Uterus (tissue), 4 donors: ENCODE measurements around the gene SCGB1D1. TPM values are rescaled to one million over a fixed set of nuclear protein-coding genes. Genes with fewer than 3 reads are reported as not detected.

Experiments
- DNase-seq, 2 donors: peaks; one replicate each; pipeline ENCODE4 v3.0.0-alpha.2; 2019 to 2020
- H3K27ac ChIP-seq, 2 donors: fragments of 200-600 bp; sonication (generic); 1 replicate in 1 of 2; 2 replicates in 1 of 2; pipeline ENCODE4 v1.5.1; 2016 to 2018
- H3K27me3 ChIP-seq, 2 donors: fragments of 200-600 bp; sonication (generic); one replicate each; pipeline ENCODE4 v1.5.1; 2018 to 2019; ENCODE audit warnings: control low read depth in 1 of 2
- H3K36me3 ChIP-seq, 2 donors: fragments of 200-600 bp; sonication (generic); one replicate each; pipeline ENCODE4 v1.5.1; 2019; ENCODE audit warnings: control low read depth in 1 of 2
- H3K4me1 ChIP-seq, 2 donors: fragments of 200-600 bp; sonication (generic); one replicate each; pipeline ENCODE4 v1.5.1; 2018 to 2019; ENCODE audit warnings: control low read depth in 1 of 2
- H3K4me3 ChIP-seq, 2 donors: fragments of 200-600 bp; sonication (generic); 1 replicate in 1 of 2; 2 replicates in 1 of 2; pipeline ENCODE4 v1.5.1; 2018 to 2019; ENCODE audit warnings: mild to moderate bottlenecking in 1 of 2
- H3K9me3 ChIP-seq, 2 donors: fragments of 200-600 bp; sonication (generic); one replicate each; pipeline ENCODE4 v1.5.1; 2019; ENCODE audit warnings: control low read depth in 1 of 2
- POLR2A ChIP-seq, 2 donors: fragments of 450-650 bp; IDR thresholded peaks; one replicate each; pipeline ENCODE4 v1.6.1; 2016; ENCODE audit warnings: antibody characterized with exemption in 2 of 2, mild to moderate bottlenecking in 1 of 2, moderate library complexity in 1 of 2
- intact Hi-C: fragments of 100-400 bp; cut with DNase I; formaldehyde crosslinking; loops from one replicate; pipeline ENCODE4 v1.15.1; 2023; ENCODE audit warnings: low total_unique reads
- total RNA-seq, 4 donors: library from RNA; depleted of rRNA in 3 of 4; stranded (reverse); fragments of >200 nt in 3 of 4; gene quantifications; one replicate each; pipeline versions ENCODE4 v1.1.0 to v1.2.4, GENCODE V29; 2014 to 2023
- TF ChIP-seq, protein P1 (sequence below), 4 experiments: fragments of 200-600 bp in 2 of 4; fragments of 450-650 bp in 2 of 4; sonication (generic) in 2 of 4; IDR thresholded peaks; one replicate each; pipeline ENCODE4 v1.5.1; 2016 to 2019; ENCODE audit warnings: antibody characterized with exemption in 4 of 4, mild to moderate bottlenecking in 2 of 4, moderate library complexity in 1 of 4
- donor health status: DM: yes; HTN: yes; CAD: no.

SCGB1D1 gene, protein sequence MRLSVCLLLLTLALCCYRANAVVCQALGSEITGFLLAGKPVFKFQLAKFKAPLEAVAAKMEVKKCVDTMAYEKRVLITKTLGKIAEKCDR
- not detected for total RNA-seq

DNA sequence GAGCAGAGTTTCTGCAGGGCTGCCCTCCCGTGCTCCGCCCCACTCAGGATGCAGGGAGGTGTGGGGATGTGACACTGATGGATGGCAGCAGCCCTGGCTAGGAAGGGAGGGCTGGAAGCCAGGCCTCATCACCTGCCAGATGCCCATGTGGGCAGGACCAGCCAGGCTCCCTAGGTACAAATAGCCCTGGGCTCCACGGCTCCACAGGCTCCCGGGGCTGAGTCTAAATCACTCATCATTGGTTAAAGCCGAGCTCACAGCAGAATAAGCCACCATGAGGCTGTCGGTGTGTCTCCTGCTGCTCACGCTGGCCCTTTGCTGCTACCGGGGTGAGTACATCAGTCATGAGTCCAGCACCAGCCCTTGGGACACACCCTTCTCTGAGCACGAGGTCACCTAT is at the start of gene SCGB1D1:
Gene SCGB1D1 (plus strand): TSS at position 206 of the 400 bp plus-strand sequence. CDS start 69 bp downstream, at position 275.
- Histone ChIP-seq H3K27me3 (no peaks in the 10 kb centered on the region), H3K27ac (no peak within 1 kb of the TSS), H3K4me1 (no peaks in the 10 kb centered on the region), H3K36me3 (no peaks in the 10 kb centered on the region), H3K9me3 (no peaks in the 10 kb centered on the region), H3K4me3 (no peak within 1 kb of the TSS)
- TF ChIP-seq, protein P1, sequence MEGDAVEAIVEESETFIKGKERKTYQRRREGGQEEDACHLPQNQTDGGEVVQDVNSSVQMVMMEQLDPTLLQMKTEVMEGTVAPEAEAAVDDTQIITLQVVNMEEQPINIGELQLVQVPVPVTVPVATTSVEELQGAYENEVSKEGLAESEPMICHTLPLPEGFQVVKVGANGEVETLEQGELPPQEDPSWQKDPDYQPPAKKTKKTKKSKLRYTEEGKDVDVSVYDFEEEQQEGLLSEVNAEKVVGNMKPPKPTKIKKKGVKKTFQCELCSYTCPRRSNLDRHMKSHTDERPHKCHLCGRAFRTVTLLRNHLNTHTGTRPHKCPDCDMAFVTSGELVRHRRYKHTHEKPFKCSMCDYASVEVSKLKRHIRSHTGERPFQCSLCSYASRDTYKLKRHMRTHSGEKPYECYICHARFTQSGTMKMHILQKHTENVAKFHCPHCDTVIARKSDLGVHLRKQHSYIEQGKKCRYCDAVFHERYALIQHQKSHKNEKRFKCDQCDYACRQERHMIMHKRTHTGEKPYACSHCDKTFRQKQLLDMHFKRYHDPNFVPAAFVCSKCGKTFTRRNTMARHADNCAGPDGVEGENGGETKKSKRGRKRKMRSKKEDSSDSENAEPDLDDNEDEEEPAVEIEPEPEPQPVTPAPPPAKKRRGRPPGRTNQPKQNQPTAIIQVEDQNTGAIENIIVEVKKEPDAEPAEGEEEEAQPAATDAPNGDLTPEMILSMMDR (IDR thresholded peaks at IDR 0.05), result no peak
- no peak for TF ChIP-seq POLR2A (IDR thresholded peaks at IDR 0.05)
- no peak for DNase-seq
- intact Hi-C loops, result no loop called here

DNA sequence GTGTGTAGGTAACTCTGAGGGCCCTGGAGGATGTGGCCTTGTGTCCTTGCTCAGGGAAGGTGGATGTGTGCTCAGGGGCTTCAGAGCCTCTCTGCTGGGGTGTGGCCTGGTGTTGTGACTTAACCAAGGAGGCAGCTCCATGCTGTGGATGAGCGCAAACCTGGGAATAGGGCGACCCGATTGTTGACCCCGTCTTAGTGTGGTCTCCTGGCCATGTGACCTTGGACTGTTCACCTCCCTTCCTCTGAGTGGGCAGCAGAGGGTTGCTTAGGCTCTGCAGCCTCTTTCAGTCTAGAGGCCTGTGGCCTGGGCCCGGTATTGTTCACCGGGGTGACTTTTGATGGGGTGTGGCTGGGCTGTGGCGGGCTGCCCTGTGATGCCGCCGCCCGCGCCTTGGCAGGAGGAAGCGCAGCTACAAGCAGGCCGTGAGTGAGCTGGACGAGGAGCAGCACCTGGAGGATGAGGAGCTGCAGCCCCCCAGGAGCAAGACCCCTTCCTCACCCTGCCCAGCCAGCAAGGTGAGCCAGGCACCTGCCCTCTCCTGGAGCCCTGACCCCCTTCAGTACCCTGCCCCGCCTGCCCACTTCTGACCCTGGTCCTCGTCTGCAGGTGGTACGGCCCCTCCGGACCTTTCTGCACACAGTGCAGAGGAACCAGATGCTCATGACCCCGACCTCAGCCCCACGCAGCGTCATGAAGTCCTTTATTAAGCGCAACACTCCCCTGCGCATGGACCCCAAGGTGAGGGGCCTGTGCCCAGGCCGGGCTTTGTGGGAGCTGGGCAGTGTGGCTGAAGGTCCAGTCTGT is 49.5 kb upstream of the SCGB1D1 start:
- intact Hi-C loops, result no loop called here
- Histone ChIP-seq H3K27me3 (no peaks in the 10 kb centered on the region), H3K36me3 (no peaks in the 10 kb centered on the region), H3K9me3 (no peaks in the 10 kb centered on the region), H3K4me3 (no peak overlapping the region), H3K4me1 (no peaks in the 10 kb centered on the region), H3K27ac (no peak overlapping the region)
- TF ChIP-seq, protein P1 (IDR thresholded peaks at IDR 0.05), result no peak
- no peak for TF ChIP-seq POLR2A (IDR thresholded peaks at IDR 0.05)
- no peak for DNase-seq

DNA sequence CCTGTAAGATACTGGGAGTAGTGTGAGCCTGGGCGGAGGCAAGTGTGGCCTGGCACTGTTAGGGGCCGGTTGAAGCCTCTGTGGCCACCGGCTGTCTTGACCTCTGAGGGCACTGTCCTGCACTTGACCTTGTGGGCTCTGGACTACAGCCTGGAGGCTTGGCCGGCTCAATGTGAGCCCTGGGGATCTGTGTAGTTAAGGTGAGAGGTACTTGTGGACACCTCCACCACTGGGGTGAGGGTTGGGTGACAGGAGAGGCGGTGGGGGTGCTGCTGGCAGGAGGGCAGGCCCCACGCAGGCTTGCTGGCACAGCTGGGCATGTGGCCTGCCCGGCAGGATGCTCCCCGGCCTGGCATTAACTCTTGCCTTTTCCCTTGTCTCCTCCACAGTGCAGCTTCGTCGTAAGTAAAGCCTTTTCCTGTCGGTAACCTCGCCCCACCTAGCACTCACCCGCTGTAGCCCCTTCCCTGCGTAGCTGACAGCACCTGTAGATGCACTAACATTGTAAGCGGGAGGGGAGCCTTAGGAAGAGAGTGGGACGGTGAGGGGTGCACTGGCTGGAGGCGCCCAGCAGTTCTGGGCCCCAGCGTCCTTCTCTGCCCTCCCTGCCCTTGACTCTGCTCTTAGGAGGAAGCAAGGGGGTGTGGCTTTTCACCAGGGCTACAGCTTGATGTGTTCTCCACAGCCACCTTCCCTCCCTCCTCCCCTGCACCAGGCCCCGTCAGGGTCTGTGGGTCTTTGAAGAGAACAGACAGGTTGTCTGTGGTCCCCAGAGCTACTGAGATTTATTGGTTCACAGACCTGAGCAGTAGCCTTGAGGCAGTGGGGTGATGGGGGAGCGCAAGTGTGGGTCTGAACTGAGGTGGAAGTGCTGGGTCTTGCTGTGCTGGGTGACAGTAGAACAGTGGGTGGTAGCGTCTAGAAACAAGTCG is 48.6 kb upstream of the SCGB1D1 start:
- Histone ChIP-seq H3K27ac (no peak overlapping the region), H3K4me3 (no peak overlapping the region), H3K27me3 (no peaks in the 10 kb centered on the region), H3K4me1 (no peaks in the 10 kb centered on the region), H3K36me3 (no peaks in the 10 kb centered on the region), H3K9me3 (no peaks in the 10 kb centered on the region)
- intact Hi-C loops, result no loop called here
- no peak for DNase-seq
- TF ChIP-seq, protein P1 (IDR thresholded peaks at IDR 0.05), result no peak
- TF ChIP-seq POLR2A (IDR thresholded peaks at IDR 0.05), result no peak

DNA sequence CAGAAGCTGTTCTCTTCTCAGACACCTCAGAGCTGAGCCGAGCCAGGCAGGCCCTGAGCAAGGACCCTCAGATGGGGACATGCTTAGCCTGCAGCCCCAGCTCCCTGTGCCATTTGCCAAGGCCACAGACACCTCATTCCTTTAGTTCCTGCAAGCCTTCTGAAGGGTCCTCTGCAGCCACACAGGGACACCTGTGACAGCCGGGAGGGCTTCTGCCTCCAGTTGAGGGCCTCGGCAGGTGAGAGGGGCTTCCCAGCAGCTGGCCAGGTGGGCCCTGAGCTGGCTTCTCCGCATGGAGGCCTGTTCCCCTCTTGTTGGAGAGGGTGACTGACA is 48.0 kb upstream of the SCGB1D1 start:
- H3K27ac ChIP-seq, result no peak overlapping the region
- no peaks in the 10 kb centered on the region for H3K36me3 ChIP-seq
- H3K9me3 ChIP-seq, result no peaks in the 10 kb centered on the region
- intact Hi-C loops, result no loop called here
- DNase-seq, result no peak
- H3K4me3 ChIP-seq, result no peak overlapping the region
- TF ChIP-seq, protein P1 (IDR thresholded peaks at IDR 0.05), result no peak
- TF ChIP-seq POLR2A (IDR thresholded peaks at IDR 0.05), result no peak
- no peaks in the 10 kb centered on the region for H3K27me3 ChIP-seq
- H3K4me1 ChIP-seq, result no peaks in the 10 kb centered on the region

DNA sequence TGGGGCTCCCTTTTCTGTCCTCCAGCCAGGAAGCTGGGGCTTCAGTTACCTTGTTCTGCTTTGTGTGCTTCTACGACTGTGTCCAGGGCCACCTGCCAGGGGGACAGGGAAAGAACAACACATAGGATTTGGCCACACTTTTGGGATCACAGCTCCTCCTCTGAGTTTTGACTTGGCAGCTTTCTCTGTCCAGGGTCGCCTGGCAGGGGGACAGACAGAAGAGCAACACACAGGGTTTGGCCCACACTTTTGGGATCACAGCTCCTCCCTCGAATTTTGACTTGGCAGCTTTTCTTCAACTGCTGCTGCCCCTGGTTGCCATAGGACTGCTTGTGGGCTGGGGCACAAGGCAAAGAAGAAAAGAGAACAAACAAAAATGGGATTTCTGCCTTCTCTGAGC is 47.1 kb upstream of the SCGB1D1 start:
- intact Hi-C loops, result no loop called here
- Histone ChIP-seq H3K27me3 (no peaks in the 10 kb centered on the region), H3K27ac (no peak overlapping the region), H3K4me1 (no peaks in the 10 kb centered on the region), H3K4me3 (no peak overlapping the region), H3K36me3 (no peaks in the 10 kb centered on the region), H3K9me3 (no peaks in the 10 kb centered on the region)
- DNase-seq, result peak in 1 of 2 donors; percentile 62
- TF ChIP-seq POLR2A (IDR thresholded peaks at IDR 0.05), result no peak
- TF ChIP-seq, protein P1 (IDR thresholded peaks at IDR 0.05), result no peak
